Measurements from ENCODE around the gene GALNT12.

The GALNT12 gene

DNA sequence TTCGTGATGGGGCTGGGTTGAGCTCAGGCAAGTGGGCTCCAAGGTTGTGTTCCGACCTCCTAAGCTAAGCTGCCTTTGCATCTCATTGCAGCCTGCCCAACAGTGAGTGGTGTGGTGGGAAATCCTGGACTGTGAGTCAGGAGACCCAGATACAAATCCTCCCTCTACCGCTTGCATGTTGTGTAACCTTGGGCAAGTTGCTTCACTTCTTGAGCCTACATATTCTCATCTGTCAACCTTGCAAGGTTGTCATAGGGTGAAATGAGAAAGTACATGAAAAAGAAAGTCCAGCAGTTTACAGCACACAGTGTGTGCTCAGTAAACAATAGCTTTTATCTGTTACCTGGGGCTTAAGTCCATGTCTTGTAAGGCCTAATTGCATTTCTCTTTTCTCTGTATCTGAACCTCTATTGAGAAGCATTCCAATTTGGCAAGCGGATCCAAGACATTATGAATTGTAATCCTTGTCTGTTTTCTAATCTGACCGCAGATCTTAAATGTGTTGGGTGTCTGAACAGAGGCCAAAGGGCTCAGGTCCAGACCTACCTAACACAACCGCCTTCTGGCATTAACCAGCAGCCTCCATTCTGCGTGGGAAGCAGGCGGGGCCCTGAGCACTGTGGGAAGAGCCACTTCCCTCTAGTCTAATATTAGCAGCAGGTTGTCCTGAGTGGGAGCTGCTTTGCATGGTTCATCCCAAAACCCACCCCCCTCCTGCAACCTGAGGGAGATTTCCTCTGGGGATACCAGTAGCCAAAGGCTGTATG lies 1.8 kb upstream of the GALNT12 start:
- DNase-seq = no peak

DNA sequence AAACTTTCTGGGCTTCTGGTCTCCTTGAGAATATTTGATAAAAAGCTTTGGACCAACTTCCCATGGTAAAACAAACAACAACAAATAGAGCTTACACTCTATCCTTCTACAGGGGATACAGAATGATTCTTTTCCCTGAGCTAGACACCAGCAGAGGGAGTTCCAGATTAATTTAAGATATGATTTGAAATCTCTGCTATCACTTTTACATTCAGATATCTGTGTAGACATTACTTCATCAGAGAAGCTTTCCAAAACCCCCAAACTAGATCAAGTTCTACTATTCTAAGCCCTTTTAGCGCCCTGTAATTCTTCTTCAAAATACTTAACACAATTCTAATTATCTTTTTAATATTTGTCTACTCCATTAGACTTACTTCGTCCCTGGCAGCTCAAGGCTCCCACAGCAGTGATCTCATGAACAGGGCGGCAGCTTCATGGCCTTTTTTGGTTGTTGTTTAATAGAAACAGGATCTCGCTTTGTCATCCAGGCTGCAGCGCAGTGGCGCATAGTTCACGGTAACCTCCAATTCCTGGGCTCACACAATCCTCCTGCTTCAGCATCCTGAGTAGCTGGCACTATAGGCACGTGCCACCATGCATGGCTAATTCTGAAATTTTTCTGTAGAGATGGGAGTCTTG lies 955 bp upstream of the GALNT12 start:
- no peak for DNase-seq

DNA sequence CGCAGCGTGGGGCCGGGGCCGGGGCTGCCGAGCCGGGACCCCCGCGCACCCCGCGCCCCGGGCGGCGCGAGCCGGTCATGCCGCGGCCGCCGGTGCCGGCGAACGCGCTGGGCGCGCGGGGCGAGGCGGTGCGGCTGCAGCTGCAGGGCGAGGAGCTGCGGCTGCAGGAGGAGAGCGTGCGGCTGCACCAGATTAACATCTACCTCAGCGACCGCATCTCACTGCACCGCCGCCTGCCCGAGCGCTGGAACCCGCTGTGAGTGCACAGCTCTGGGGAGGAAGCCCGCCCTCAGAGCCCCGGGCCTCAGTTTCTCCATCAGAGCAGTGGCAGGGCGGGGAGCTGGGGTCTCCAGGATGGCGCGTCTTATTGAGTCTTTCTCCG lies 335 bp downstream of the GALNT12 start:
- peak in 1 of 2 donors; percentile 13 for DNase-seq

DNA sequence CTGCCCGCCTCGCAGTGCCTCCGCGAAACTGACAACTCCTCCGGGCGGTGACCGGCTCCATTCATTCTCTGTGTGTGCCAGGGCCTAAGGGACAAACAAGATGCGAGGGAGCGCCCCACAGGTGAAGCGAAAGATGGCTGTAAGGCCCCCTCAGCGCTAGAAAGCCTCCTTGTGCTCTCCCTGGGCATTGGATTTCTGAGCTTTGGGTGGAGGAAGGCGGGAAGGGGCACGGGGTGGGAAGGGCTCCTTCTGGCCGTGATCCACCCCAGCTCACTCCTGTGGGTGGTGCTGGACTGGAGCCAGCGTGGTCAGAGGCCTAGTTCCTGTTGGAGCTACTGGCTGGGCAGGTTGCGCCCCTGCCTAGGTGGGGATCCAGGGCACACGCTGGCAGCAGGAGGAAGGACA lies 943 bp downstream of the GALNT12 start:
- DNase-seq = no peak

DNA sequence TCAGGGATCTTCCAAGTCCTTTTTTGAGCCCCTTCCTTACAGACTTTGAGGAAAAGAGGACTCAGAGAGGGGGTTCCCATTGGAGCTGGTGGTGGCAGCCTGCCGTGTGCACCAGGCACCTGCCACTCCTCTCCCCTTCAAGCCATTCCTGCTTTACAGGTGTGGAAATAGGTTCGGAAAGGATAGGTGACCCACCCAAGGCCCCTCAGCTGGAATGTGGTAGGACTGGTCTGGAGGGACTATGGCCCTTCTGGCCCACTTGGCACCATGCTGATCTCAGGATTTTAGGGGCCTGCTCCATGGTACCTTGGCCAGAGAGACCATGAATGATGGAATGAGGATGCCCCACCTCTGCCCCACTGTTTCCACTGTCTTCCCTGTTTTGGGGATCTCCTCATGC lies 1.4 kb downstream of the GALNT12 start:
- DNase-seq = no peak

DNA sequence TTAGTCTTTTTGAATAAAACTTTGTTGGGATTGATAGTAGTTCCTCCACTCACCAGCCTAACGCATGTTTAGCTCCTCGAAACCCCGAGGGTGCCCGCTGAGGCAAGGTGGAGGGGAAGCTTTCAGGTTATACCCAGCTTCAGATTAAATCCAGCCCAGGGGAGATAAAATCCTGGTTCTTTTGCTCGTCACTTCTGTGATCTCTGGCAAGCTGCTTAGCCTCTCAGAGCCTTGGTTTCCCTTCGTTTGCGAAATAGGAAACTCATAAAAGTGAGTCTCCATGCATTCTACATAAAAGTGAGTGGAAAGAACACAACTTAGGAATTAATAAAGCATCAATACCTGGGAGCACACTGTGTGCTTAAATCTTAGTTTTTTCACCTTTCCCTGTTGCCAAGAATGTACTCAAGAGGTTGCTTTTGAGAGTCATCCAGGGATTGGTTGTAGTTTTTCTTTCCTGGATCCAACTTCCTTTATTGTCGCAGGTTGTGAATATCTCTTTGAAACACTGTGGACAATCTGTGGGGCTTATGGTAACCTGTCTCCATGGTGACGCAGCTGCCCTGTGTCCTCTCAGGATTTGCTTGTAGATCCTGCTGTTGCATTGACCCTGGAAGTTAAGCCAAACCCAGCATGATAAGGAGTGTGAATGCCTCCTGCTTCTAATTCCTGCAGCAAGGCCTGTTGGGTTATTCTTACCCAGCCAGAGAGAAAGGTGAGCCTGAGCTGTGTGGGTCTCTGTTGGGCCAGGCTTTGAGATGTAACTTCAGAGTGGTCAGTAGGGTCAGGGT lies 2.0 kb downstream of the GALNT12 start:
- no peak for DNase-seq

DNA sequence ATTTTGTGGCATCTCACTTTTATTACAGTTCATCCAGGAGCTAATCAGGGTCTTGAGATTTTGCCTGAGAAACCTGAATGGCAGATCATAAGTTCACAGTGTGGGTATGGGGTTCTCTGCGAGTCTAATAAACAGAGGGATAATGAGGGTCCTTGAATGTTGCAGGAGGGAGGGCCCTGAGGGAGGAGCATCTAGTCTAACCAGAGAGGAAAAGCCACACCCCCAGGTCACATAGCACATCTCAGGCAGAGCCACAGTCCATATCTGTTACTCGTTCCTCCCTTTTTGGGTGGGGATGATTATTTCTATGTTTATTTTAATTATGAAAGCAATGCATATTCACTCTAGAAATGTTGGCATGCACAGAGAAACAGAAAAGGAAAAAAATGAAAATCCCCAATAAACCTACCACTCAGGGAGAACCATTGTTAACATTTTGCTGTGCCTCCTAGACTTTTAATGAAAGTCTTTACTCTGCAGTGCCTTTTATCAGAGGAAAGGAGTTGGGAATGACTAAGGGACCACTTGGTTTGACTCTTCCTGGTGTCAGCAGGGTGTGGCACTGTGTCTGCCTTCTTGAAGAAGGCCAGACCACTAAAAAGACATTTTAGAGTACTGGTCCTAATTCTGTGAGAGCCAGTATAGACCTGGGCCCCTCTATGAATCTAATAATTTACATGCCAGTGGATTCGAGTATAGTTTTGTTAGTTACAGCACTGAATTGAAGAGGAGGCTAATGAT lies 2.8 kb downstream of the GALNT12 start:
- no peak for DNase-seq

DNA sequence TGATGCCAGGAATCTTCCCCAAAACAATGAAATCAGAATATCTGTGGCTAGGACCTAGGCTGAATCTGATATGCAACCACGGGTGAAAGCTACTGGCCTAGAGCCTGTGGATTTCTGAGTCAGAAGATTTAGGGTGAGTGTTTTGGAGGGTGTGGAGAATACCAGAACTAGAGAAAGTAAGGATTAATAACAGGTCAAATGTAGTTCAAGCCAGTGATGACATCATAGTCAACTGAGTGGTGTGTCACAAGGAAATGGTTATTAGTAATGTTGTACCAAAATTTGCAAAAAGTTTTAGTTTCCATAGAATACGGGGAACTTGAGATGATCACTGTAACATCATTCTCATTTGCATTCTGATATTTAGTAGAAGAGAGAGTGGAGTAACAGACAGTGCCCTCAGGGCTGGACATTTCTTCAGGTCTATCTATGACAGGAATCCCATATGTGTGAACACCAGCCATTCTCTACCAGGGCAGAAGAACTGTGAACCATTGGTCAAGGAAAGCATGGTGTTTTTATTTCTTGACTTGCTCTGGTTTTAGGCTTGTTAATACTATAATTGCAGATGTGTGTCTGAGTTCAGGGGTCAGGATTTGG lies 3.7 kb downstream of the GALNT12 start:
- DNase-seq = no peak

DNA sequence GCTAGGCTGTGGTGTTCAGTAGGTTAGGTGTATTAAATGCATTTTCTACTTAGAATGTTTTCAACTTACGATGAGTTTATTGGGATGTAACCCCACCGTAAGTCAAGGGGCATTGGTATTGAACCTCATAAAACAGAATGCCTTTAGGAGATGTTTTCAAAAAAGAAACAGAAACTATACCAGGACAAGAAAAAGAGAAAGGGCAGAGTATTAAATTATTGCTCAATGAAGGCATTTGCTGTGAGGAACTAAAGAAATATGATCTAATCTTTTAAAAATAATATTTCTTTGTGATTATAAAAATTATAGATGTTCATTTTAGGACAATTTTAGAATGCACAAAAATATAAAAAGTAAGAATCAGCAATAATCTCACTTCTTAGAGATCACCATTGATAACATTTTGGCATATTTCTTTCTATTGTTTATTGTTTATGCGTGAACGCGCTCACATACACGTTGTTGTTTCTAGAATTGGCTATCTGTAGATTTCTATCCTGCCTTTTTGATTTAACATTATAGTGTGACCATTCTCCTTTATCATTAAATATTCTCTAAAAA lies 8.0 kb downstream of the GALNT12 start:
- DNase-seq = no peak

DNA sequence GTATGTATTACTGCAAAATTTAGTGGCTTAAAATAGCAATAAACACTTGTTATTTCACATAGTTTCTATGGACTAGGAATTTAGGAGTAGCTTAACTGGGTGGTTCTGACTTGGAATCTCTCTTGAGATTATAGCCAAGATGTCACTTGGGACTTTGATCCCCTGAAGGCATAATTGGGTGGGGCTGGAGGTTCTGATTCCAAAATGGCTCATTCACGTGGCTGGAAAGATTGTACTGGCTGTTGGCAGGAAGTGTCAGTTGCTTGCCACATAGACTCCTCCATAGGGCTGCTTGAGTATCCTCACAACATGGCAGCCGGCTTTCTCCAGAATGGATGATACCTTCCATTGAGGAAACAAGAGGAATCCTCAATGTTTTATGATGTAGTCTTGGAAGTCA lies 11.3 kb downstream of the GALNT12 start:
- DNase-seq = no peak

DNA sequence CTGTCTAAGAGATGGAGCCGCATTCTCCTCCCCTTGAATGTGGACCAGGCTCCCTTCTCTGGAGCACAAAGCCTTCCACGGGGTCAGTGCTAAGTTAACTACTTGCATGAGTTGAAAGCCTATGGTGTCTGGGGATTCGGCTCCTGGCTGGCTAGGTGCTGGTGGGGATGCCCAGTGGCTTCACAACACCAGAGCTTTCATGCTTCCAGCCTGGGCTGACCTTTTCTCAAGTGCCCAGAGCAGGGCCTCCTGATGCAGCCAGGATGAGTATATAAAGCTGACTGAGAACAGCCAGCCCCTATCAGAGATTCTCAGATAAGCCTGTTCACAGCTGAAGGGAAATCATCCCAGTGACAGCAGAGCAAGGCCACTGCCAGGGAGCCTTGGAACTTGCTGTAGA lies 11.8 kb downstream of the GALNT12 start:
- DNase-seq = no peak

DNA sequence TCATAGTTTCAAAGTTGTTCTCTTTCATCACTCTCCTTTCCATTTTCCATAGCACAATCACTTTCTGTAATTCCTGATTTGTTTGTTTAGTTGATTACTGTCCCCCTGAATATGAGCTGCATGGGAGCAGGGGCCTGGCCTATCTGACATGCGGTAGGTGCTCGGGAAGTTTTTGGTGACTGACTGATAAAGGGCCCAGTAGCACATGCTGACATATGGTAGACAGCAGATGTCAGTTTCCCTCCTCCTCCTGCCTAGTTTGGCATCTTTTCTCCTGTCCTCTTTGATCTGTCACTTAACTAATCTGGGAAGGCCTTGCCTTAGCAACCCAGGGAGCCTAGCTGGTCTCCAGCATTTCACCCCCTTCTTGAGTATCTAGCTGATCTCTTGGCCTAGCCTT lies 14.4 kb downstream of the GALNT12 start:
- DNase-seq = no peak

DNA sequence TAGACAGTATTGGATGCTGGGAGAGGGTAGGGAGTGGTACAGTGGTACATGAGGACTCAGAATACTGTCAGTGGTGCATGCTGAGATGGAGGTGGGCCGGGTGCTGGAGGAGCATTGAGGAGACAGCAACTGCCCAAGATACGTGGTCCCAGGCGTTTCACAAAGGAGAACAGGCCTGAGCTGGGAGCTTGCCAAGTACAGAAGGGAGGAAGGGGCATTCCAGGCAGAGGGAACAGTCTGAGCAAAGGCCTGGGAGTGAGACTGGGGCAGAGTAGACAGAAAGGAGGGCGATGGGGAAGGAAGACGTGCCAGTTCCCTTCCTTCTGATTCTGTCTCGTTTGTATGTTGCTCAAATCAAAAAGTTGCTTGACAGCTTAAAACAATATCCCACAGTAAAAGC lies 15.2 kb downstream of the GALNT12 start:
- DNase-seq = no peak

DNA sequence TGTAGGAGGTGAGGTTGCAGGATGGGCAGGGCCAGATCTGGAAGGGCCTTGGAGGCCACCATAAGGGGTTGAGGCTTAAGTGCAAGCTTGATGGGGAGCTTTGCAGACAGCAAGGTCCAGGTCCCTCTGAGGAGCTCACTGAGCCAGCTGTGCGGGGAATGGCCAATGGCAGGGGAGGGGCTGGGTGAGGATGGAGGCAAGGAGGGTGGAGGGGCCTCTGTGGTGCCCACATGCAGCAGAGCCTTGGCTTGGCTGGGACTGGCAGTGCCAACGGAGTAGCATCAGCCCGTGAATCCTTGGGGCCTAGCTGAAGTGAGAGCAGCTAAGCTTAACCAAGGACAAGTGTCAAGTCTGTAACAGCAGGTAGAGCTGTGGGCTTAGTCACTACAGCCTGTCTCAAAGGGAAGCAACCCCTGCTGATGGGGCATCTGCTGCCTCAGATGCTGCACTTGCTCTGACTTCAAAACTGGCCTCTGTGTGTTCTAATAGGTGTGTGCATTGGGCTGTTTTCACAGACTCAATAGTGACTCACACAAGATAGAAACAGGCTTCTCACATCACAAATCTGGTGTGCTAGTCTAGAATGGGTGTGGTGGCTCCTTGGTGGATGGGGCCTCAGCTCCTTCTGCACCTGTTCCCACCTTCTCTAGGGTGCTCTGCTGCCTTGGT lies 16.3 kb downstream of the GALNT12 start:
- DNase-seq = no peak

DNA sequence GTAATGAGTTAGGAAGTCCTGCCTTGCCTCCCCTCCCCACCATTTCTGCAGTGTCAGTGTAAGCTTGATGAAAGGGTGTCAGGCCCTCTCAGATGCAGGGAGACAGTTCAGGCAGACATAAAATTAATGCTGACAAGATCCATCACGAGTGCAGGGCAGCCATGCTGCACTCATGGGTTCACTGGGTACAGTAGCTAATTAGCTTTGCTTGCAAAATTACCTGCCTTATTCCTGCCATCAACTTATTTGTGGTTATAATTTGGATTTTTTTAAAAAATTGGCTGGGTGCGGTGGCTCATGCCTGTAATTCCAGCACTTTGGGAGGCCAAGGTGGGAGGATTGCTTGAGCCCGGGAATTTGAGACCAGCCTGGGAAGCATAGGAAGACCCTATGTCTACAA lies 17.9 kb downstream of the GALNT12 start:
- no peak for DNase-seq

DNA sequence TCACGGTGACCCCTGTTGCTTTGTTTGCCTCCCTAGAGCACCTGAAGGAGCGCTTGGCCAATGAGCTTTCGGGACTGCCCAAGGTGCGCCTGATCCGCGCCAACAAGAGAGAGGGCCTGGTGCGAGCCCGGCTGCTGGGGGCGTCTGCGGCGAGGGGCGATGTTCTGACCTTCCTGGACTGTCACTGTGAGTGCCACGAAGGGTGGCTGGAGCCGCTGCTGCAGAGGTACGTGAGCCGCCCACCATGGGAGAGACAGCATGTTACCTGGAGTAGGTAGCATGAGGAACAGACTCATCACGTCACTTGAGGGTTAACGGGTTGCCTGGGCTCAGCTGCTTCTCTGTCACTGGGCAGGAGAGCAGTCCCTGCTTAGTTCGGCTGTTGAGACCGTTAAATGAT lies 19.2 kb downstream of the GALNT12 start:
- DNase-seq = no peak

DNA sequence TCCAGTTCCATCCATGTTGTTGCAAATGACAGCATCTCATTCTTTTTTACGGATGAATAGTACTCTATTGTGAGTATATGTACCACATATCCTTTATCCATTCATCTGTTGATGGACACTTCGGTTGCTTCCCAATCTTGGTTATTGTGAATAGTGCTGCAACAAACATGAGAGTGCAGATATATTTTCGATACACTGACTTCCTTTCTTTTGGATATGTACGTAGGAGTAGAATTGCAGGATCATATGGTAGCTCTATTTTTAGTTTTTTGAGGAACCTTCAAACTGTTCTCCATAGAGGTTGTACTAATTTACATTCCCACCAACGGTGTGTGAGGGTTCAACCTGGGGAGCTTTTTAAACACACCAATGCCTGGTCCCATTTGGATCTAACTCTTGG lies 22.3 kb downstream of the GALNT12 start:
- no peak for DNase-seq

DNA sequence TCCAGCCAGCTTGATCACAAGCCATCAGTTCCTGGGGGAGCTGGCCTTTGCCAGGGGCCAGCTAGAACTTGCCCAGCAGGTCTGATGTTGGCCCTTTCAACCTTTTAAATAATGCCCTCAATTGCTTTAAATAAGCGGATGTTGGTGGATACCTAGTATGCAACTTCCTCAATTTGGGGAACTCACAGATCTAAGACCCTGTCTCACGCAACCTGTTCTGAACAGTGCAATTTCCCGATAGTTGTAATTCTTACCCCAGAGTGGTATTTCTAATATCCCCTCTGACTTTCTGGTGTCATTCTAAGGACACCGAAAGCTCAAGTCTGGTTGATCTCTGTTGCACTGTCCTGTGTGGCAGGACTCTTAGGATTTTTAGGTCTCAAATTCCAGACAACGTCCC lies 23.1 kb downstream of the GALNT12 start:
- no peak for DNase-seq

DNA sequence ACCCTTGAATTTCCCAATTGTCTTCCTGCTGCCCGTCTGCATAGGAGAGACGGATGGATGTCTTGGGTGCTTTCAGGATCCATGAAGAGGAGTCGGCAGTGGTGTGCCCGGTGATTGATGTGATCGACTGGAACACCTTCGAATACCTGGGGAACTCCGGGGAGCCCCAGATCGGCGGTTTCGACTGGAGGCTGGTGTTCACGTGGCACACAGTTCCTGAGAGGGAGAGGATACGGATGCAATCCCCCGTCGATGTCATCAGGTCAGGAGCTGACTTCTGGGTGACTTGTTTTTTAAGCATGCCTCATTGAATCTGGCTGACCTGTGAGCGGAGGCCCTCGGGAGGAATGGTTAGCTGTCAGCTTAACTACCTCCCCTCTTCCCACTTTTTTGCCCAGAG lies 24.2 kb downstream of the GALNT12 start:
- DNase-seq = no peak

DNA sequence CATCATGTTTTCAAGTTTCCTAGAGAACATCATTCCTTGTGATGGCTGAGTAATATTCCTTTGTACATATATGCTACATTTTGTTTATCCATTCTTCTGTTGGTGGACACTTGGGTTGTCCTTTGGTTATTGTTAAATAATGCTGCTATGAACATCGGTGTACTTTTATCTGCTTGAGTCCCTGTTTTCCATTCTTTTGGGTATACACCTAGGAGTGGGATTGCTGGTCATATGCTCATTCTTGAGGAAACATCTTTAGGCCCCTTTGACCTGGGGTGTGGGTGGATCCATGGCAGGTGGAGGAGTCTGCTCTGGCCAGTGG lies 25.3 kb downstream of the GALNT12 start:
- no peak for DNase-seq

DNA sequence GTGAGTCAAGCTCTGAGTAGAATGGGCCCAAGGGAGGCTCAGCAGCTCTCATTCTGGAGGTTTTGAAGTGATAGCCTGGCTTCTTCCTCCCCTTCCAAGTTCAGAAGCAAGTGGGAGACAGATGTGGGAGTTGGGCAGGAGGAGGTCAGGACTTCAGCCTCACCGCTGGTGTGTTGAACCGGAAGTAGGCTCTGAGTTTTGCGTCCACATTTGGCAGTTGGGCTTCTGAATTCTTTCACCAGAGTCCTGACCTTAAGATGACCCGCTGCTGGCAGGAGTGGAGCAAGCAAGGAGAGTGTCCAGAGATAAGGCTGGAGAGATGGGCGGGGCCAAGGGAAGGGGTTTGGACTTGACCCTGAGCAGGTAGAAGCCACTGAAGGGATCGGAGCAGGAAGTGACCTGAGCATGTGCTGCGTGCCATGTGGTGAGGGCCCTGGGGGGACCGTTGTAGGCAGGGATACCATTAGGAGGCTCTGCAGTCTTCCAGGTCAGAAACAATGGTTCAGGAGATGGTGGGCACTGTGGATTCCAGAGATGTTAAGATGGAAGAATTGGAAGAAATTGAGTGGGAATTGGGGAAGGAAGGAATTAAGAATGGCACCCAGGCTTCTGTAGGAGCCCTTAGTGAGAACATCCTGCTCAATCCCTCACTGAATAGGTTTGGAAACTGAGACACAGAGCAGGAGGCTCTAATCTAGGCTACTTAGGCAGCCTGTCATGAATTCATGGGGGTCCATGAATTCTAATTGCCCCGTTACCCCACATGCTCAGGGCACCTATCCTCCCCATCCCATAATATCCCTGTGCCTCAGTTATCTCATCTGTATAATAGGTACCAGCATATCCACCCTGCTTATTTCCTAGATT lies 25.9 kb downstream of the GALNT12 start:
- DNase-seq = no peak
